ENCODE measurements around the gene EIF2AK3. TPM values are rescaled to one million over a fixed set of nuclear protein-coding genes. Genes with fewer than 3 reads are reported as not detected.
"Not testable (repeated sequence)": the region's sequence is repeated elsewhere in the genome, so short reads cannot be mapped to it uniquely, and the experiment has no call there.

EIF2AK3 gene
- total RNA-seq, 4 donors from 2014 or later = 16.4 to 29.9 (median 18.6) TPM

GRCh38 chr2:88657131-88657530, 29.9 kb upstream of the EIF2AK3 start:
- TF ChIP-seq POLR2A (IDR thresholded peaks at IDR 0.05) = no peak
- TF ChIP-seq CTCF (IDR thresholded peaks at IDR 0.05) = no peak
- 86 to 96% methylated on average over 2 of the region's 2 CpGs for WGBS, 2 donors

DNA sequence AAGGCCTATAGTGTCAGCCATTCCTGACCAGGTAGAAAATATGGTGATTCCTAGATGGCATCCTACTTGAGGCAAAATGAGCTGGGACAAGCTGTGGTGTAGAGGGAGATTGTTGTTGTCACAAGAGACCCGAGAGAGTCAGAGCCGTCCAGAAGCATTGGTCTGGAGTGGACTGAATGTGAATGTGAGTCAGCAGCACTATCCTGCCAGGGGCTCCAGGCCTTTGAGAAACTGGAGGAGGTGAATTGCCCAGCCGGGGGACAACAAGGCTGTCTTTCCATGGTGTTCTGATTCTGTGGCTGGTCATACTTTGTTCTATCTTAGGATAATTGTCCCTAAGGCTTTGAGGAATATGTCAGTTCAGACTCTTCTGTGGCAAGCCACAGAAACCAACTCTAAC, 29.4 kb upstream of the EIF2AK3 start:
- peak in 1 of 2 donors; percentile 41 for DNase-seq (ENCODE audit: low spot score in 2 of 2)
- WGBS, 2 donors = 65 to 94% methylated on average over 3 of the region's 3 CpGs
- no peak overlapping the region for H3K4me3 ChIP-seq (ENCODE audit: low read depth, poor library complexity, severe bottlenecking)
- TF ChIP-seq POLR2A (IDR thresholded peaks at IDR 0.05) = no peak
- no peak for TF ChIP-seq CTCF (IDR thresholded peaks at IDR 0.05)
- intact Hi-C loops (cut with DNase I; ENCODE audit: low total_unique reads) = no loop called here

More at GRCh38 chr2:88657131-88657530, 29.9 kb upstream of the EIF2AK3 start:
- intact Hi-C loops (cut with DNase I; ENCODE audit: low total_unique reads) = no loop called here
- no peak for DNase-seq (ENCODE audit: low spot score in 2 of 2)
- H3K4me3 ChIP-seq (ENCODE audit: low read depth, poor library complexity, severe bottlenecking) = no peak overlapping the region

DNA sequence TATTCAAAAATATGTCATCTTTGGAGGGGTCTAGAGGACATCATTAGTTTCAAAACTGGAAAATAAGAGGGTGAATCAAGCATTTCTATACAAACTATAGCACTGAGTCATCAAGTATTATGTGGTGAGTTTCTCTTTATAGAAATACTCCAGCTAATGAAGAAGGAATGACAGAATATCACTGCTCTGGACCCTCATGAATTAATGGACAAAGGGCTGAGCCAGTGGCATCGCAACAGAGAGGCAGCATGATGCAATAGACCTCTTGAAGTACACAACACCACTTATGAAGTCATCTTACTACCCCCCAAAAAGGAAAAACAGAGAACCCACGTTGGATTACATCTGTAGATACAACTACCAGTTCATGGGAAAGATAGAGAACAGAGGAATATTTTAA, 27.4 kb upstream of the EIF2AK3 start:
- intact Hi-C loops (cut with DNase I; ENCODE audit: low total_unique reads) = no loop called here
- no peak for DNase-seq (ENCODE audit: low spot score in 2 of 2)
- no peak for TF ChIP-seq CTCF (IDR thresholded peaks at IDR 0.05)
- H3K4me3 ChIP-seq (ENCODE audit: low read depth, poor library complexity, severe bottlenecking) = no peak overlapping the region
- 77 to 79% methylated on average over 2 of the region's 2 CpGs for WGBS, 2 donors

- no peak for TF ChIP-seq POLR2A (IDR thresholded peaks at IDR 0.05)
- TF ChIP-seq CTCF (IDR thresholded peaks at IDR 0.05) = no peak
- intact Hi-C loops (cut with DNase I; ENCODE audit: low total_unique reads) = no loop called here
- WGBS, 2 donors = 96 to 97% methylated on average over 1 of the region's 1 CpG
- no peak overlapping the region for H3K4me3 ChIP-seq (ENCODE audit: low read depth, poor library complexity, severe bottlenecking)
- DNase-seq (ENCODE audit: low spot score in 2 of 2) = no peak
Observed at GRCh38 chr2:88651646-88652045, 24.4 kb upstream of the EIF2AK3 start.

- WGBS, 2 donors = 61 to 69% methylated on average over 2 of the region's 2 CpGs
- H3K4me3 ChIP-seq (ENCODE audit: low read depth, poor library complexity, severe bottlenecking); intact Hi-C loops (cut with DNase I; ENCODE audit: low total_unique reads); DNase-seq (ENCODE audit: low spot score in 2 of 2): not testable (repeated sequence)
Observed at GRCh38 chr2:88645291-88645882, 18.1 kb upstream of the EIF2AK3 start.

- DNase-seq (ENCODE audit: low spot score in 2 of 2) = no peak
- H3K4me3 ChIP-seq (ENCODE audit: low read depth, poor library complexity, severe bottlenecking) = no peak overlapping the region
- intact Hi-C loops (cut with DNase I; ENCODE audit: low total_unique reads) = no loop called here
- WGBS, 2 donors = 57 to 70% methylated on average over 3 of the region's 3 CpGs
- no peak for TF ChIP-seq POLR2A (IDR thresholded peaks at IDR 0.05)
- TF ChIP-seq CTCF (IDR thresholded peaks at IDR 0.05) = no peak
Observed at GRCh38 chr2:88642278-88642677, 15.0 kb upstream of the EIF2AK3 start.
